H9 (cell line): ENCODE results near the gene PRKCA. TPM values are rescaled to one million over a fixed set of nuclear protein-coding genes. Genes with fewer than 3 reads are reported as not detected.

Source experiments
- DNase-seq: peaks from one replicate; pipeline ENCODE4 v3.0.0-alpha.2; 2017
- H2AFZ ChIP-seq: one replicate; pipeline ENCODE4 v1.6.1; 2013; ENCODE audit warnings: mild to moderate bottlenecking, low read length, control low read depth, moderate library complexity
- H2AK5ac ChIP-seq: 2 replicates; pipeline ENCODE4 v1.6.1; 2013; ENCODE audit warnings: low read length, control low read depth, mixed read lengths; ENCODE audit not compliant: insufficient read length
- H2BK120ac ChIP-seq: one replicate; pipeline ENCODE4 v1.6.1; 2013; ENCODE audit warnings: low read depth, mild to moderate bottlenecking, low read length, control low read depth, inconsistent platforms; ENCODE audit not compliant: poor library complexity, severe bottlenecking
- H2BK12ac ChIP-seq: 2 replicates; pipeline ENCODE4 v1.6.1; 2013; ENCODE audit warnings: low read length, control low read depth, mixed read lengths, low read depth; ENCODE audit not compliant: insufficient read length
- H2BK15ac ChIP-seq: 2 replicates; pipeline ENCODE4 v1.6.1; 2013; ENCODE audit warnings: low read depth, low read length, control low read depth
- H2BK20ac ChIP-seq: one replicate; pipeline ENCODE4 v1.6.1; 2013; ENCODE audit warnings: low read depth, mild to moderate bottlenecking, low read length, control low read depth, inconsistent platforms; ENCODE audit not compliant: poor library complexity, severe bottlenecking
- H2BK5ac ChIP-seq: 2 replicates; pipeline ENCODE4 v1.6.1; 2013; ENCODE audit warnings: low read length, control low read depth, mixed read lengths; ENCODE audit not compliant: insufficient read length
- H3K14ac ChIP-seq: 2 replicates; pipeline ENCODE4 v1.6.1; 2013; ENCODE audit warnings: low read length, control low read depth; ENCODE audit not compliant: insufficient read depth
- H3K18ac ChIP-seq: 2 replicates; pipeline ENCODE4 v1.6.1; 2013; ENCODE audit warnings: low read depth, mild to moderate bottlenecking, mixed read lengths, low read length, control low read depth; ENCODE audit not compliant: insufficient read length
- H3K23ac ChIP-seq: 2 replicates; pipeline ENCODE4 v1.6.1; 2013; ENCODE audit warnings: low read length, control low read depth, mixed read lengths, low read depth; ENCODE audit not compliant: insufficient read length
- H3K23me2 ChIP-seq: 2 replicates; pipeline ENCODE4 v1.6.1; 2013; ENCODE audit warnings: low read depth, mild to moderate bottlenecking, mixed read lengths, low read length, control low read depth; ENCODE audit not compliant: insufficient read length, poor library complexity, severe bottlenecking
- H3K27ac ChIP-seq: 2 replicates; pipeline ENCODE4 v1.5.1; 2013; ENCODE audit warnings: low read length, control low read depth, mixed read lengths, low read depth; ENCODE audit not compliant: insufficient read length
- H3K27me3 ChIP-seq: 2 replicates; pipeline ENCODE4 v1.6.1; 2013; ENCODE audit warnings: low read length, control low read depth, inconsistent platforms; ENCODE audit not compliant: insufficient read depth
- H3K4ac ChIP-seq: 2 replicates; pipeline ENCODE4 v1.6.1; 2013; ENCODE audit warnings: low read depth, mild to moderate bottlenecking, control low read depth, inconsistent platforms, low read length, moderate library complexity
- H3K4me1 ChIP-seq: 2 replicates; pipeline ENCODE4 v1.6.1; 2013; ENCODE audit warnings: low read length, control low read depth, inconsistent platforms; ENCODE audit not compliant: insufficient read depth
- H3K4me2 ChIP-seq: 2 replicates; pipeline ENCODE4 v1.6.1; 2013; ENCODE audit warnings: low read length, control low read depth, mixed read lengths; ENCODE audit not compliant: insufficient read length, insufficient read depth
- H3K56ac ChIP-seq: 2 replicates; pipeline ENCODE4 v1.6.1; 2013; ENCODE audit warnings: low read depth, mild to moderate bottlenecking, mixed read lengths, low read length, control low read depth; ENCODE audit not compliant: insufficient read length
- H3K79me1 ChIP-seq: 2 replicates; pipeline ENCODE4 v1.6.1; 2013; ENCODE audit warnings: low read depth, mild to moderate bottlenecking, moderate library complexity, low read length, control low read depth, inconsistent platforms; ENCODE audit not compliant: insufficient read depth, poor library complexity, severe bottlenecking
- H3K79me2 ChIP-seq: 2 replicates; pipeline ENCODE4 v1.6.1; 2013; ENCODE audit warnings: low read length, control low read depth, inconsistent platforms; ENCODE audit not compliant: insufficient read depth
- H3K9ac ChIP-seq: 2 replicates; pipeline ENCODE4 v1.6.1; 2013; ENCODE audit warnings: low read length, control low read depth, mixed read lengths; ENCODE audit not compliant: insufficient read length; ENCODE audit errors: extremely low read depth
- H3K9me3 ChIP-seq: one replicate; pipeline ENCODE4 v1.6.1; 2013; ENCODE audit warnings: low read depth, low read length, inconsistent platforms; ENCODE audit not compliant: control insufficient read depth
- H3T11ph ChIP-seq: one replicate; pipeline ENCODE4 v1.6.1; 2013; ENCODE audit warnings: mild to moderate bottlenecking, low read length, control low read depth, inconsistent platforms
- H4K20me1 ChIP-seq: one replicate; pipeline ENCODE4 v1.6.1; 2013; ENCODE audit not compliant: control insufficient read depth, insufficient read length, insufficient read depth
- H4K5ac ChIP-seq: 2 replicates; pipeline ENCODE4 v1.6.1; 2013; ENCODE audit warnings: low read depth, mild to moderate bottlenecking, mixed read lengths, low read length, control low read depth; ENCODE audit not compliant: insufficient read length
- H4K8ac ChIP-seq: replicated peaks from 2 replicates; pipeline ENCODE4 v1.6.1; 2013; ENCODE audit warnings: low read length, control low read depth, mixed read lengths, low read depth; ENCODE audit not compliant: insufficient read length
- H4K91ac ChIP-seq: 2 replicates; pipeline ENCODE4 v1.6.1; 2013; ENCODE audit warnings: low read depth, mild to moderate bottlenecking, moderate library complexity, mixed read lengths, low read length, control low read depth; ENCODE audit not compliant: insufficient read length
- H3K27ac Mint-ChIP-seq, 3 experiments: 2 replicates in 2 of 3; 3 replicates in 1 of 3; pipeline ENCODE4 v1.8.0; 2020 to 2021; ENCODE audit warnings: mixed read lengths in 3 of 3, mild to moderate bottlenecking in 1 of 3, moderate library complexity in 1 of 3
- H3K27me3 Mint-ChIP-seq: 2 replicates; pipeline ENCODE4 v1.8.0; 2021; ENCODE audit warnings: low read depth, mild to moderate bottlenecking, moderate library complexity, mixed read lengths
- H3K36me3 Mint-ChIP-seq, 3 experiments: 2 replicates in 2 of 3; 3 replicates in 1 of 3; pipeline ENCODE4 v1.8.0; 2020 to 2021; ENCODE audit warnings: low read depth in 3 of 3, mixed read lengths in 3 of 3; ENCODE audit not compliant: insufficient read depth in 1 of 3
- H3K4me1 Mint-ChIP-seq, 2 experiments: 2 replicates each; pipeline ENCODE4 v1.8.0; 2020; ENCODE audit warnings: mixed read lengths in 2 of 2
- H3K4me3 Mint-ChIP-seq, 2 experiments: 2 replicates in 1 of 2; 3 replicates in 1 of 2; pipeline ENCODE4 v1.8.0; 2020 to 2021; ENCODE audit warnings: mild to moderate bottlenecking in 2 of 2, mixed read lengths in 2 of 2, moderate library complexity in 1 of 2
- H3K9me3 Mint-ChIP-seq, 2 experiments: 2 replicates in 1 of 2; 3 replicates in 1 of 2; pipeline ENCODE4 v1.8.0; 2020; ENCODE audit warnings: mild to moderate bottlenecking in 2 of 2, mixed read lengths in 2 of 2, moderate library complexity in 1 of 2
- CTCF ChIP-seq: fragments of 200-600 bp; sonication (generic); conservative IDR thresholded peaks from 3 replicates; pipeline ENCODE4 v1.8.0; 2021; ENCODE audit warnings: antibody characterized with exemption, mild to moderate bottlenecking
- WGBS: extraction: QIAGEN DNeasy Blood & Tissue Kit; methylation state at CpG from one replicate; pipeline ENCODE4 v1.1.7; 2013; ENCODE audit warnings: missing lambda C conversion rate, low lambda C conversion rate, mixed read lengths; ENCODE audit not compliant: insufficient read length; ENCODE audit errors: extremely low coverage; 5-methylcytosine and 5-hydroxymethylcytosine counted together
- total RNA-seq: library from RNA; stranded (reverse); gene quantifications from 2 replicates; pipeline ENCODE4 v1.2.1, GENCODE V29; 2021

Gene PRKCA
- total RNA-seq, 1 experiment from 2014 or later = 10.5 TPM

- no peak for TF ChIP-seq CTCF
- no peak overlapping the region for H3K4me3 Mint-ChIP-seq
- H3K4me1 Mint-ChIP-seq = peaks cover 39 to 45% of the 10 kb centered on the region in 2 experiments
Observed at GRCh38 chr17:66369830-66370229, 67.4 kb downstream of the PRKCA start.

More at GRCh38 chr17:66369830-66370229, 67.4 kb downstream of the PRKCA start:
- no peaks in the 10 kb centered on the region for H3K79me1 ChIP-seq
- H2BK12ac ChIP-seq = no peak overlapping the region
- no peak overlapping the region for H4K5ac ChIP-seq
- H3K4me1 ChIP-seq = peaks cover 6% of the 10 kb centered on the region; the same call in 1 of the 2 replicates
- no peak overlapping the region for H3K27ac ChIP-seq
- no peaks in the 10 kb centered on the region; the same call in 1 of the 2 replicates for H3K79me2 ChIP-seq
- H4K8ac ChIP-seq = no peak overlapping the region
- WGBS = no CpG with 5 or more reads among the region's 4 CpGs
- H2AK5ac ChIP-seq = no peak overlapping the region
- H4K91ac ChIP-seq = no peak overlapping the region
- Mint-ChIP-seq H3K27me3 (no peaks in the 10 kb centered on the region), H3K36me3 (no peaks in the 10 kb centered on the region), H3K9me3 (no peaks in the 10 kb centered on the region), H3K27ac (no peak overlapping the region; a peak in 1 of 7 replicates)
- H3K56ac ChIP-seq = no peak overlapping the region
- H3K9me3 ChIP-seq = no peaks in the 10 kb centered on the region
- no peaks in the 10 kb centered on the region for H3K27me3 ChIP-seq
- no peak overlapping the region for H3K23ac ChIP-seq
- no peaks in the 10 kb centered on the region for H3K23me2 ChIP-seq
- H4K20me1 ChIP-seq = no peaks in the 10 kb centered on the region
- no peak overlapping the region for H2BK120ac ChIP-seq
- no peak for DNase-seq
- H2BK5ac ChIP-seq = no peak overlapping the region
- no peak overlapping the region for H2BK20ac ChIP-seq
- H2AFZ ChIP-seq = no peak overlapping the region
- H3K4me2 ChIP-seq = no peak overlapping the region
- no peak overlapping the region for H3T11ph ChIP-seq
- H3K14ac ChIP-seq = no peak overlapping the region
- no peak overlapping the region for H3K4ac ChIP-seq
- H3K9ac ChIP-seq = no peak overlapping the region
- H2BK15ac ChIP-seq = no peak overlapping the region
- H3K18ac ChIP-seq = no peak overlapping the region
